Measurements from ENCODE around the gene CD82.

Gene CD82

DNA sequence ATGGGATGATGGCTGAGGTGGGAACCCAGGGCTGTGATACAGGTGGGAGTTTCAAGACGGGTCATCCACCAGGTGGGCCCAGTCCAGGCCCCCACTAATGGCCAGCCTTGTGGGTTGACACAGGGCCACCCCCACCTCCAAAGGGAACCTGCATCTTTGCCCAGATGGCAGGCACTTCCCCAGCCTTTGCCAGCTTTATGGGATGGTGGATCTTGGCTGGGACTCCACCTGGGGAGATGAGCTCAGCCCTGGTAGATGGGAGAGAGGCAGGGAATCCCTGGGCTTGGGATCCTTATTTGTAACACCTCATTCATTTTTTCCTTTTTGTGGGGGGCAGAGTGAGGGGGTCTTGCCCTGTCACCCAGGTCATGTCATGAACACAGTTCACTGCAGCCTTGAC, 33.4 kb downstream of the CD82 start:
- TF ChIP-seq ZC3H10 (CRISPR knock-in tag; IDR thresholded peaks at IDR 0.05) (no peak), PPARA (CRISPR knock-in tag; IDR thresholded peaks at IDR 0.05; ENCODE audit: borderline replicate concordance) (no peak), ZNF70 (CRISPR knock-in tag; IDR thresholded peaks at IDR 0.05) (no peak), CSDC2 (CRISPR knock-in tag; IDR thresholded peaks at IDR 0.05) (no peak), ZNF565 (CRISPR knock-in tag; conservative IDR thresholded peaks at IDR 0.05; ENCODE audit: low read depth) (no peak), GLIS3 (CRISPR knock-in tag; IDR thresholded peaks at IDR 0.05) (no peak), ZNF8 (CRISPR knock-in tag; IDR thresholded peaks at IDR 0.05) (no peak), ARNTL (CRISPR knock-in tag; IDR thresholded peaks at IDR 0.05; ENCODE audit: borderline replicate concordance, low read depth) (no peak), ZFP30 (CRISPR knock-in tag; IDR thresholded peaks at IDR 0.05) (no peak), RARB (CRISPR knock-in tag; IDR thresholded peaks at IDR 0.05) (no peak), TOX (CRISPR knock-in tag; IDR thresholded peaks at IDR 0.05; ENCODE audit: borderline replicate concordance) (no peak)
- TF ChIP-seq, protein P1, sequence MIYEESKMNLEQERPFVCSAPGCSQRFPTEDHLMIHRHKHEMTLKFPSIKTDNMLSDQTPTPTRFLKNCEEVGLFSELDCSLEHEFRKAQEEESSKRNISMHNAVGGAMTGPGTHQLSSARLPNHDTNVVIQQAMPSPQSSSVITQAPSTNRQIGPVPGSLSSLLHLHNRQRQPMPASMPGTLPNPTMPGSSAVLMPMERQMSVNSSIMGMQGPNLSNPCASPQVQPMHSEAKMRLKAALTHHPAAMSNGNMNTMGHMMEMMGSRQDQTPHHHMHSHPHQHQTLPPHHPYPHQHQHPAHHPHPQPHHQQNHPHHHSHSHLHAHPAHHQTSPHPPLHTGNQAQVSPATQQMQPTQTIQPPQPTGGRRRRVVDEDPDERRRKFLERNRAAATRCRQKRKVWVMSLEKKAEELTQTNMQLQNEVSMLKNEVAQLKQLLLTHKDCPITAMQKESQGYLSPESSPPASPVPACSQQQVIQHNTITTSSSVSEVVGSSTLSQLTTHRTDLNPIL (CRISPR knock-in tag; IDR thresholded peaks at IDR 0.05; ENCODE audit: low read depth) = no peak
- TF ChIP-seq, protein P2, sequence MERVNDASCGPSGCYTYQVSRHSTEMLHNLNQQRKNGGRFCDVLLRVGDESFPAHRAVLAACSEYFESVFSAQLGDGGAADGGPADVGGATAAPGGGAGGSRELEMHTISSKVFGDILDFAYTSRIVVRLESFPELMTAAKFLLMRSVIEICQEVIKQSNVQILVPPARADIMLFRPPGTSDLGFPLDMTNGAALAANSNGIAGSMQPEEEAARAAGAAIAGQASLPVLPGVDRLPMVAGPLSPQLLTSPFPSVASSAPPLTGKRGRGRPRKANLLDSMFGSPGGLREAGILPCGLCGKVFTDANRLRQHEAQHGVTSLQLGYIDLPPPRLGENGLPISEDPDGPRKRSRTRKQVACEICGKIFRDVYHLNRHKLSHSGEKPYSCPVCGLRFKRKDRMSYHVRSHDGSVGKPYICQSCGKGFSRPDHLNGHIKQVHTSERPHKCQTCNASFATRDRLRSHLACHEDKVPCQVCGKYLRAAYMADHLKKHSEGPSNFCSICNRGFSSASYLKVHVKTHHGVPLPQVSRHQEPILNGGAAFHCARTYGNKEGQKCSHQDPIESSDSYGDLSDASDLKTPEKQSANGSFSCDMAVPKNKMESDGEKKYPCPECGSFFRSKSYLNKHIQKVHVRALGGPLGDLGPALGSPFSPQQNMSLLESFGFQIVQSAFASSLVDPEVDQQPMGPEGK (CRISPR knock-in tag; IDR thresholded peaks at IDR 0.05; ENCODE audit: borderline replicate concordance) = no peak
- ATAC-seq = no peak

DNA sequence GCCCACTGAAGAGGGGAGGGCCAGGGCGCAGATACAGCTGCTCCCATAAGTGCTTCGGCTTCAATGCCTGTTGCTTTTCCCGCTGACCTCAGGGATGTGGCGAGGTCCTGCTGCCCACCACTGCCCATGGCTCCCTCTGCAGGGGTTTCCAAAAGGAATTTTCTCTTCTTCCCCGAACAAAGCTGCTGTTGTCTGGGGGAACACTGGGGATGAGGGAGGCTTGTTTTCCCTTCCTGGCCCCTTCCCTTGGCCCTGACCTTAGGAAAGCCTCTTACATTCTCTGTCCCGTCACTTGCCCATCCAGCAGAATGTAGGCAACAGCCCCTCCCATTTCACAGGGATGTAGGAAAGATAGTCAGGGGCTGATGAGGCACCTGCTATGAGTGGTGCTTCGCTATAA, 34.8 kb downstream of the CD82 start:
- TF ChIP-seq ZNF70 (CRISPR knock-in tag; IDR thresholded peaks at IDR 0.05) = no peak
- TF ChIP-seq SNAI2 (CRISPR knock-in tag; IDR thresholded peaks at IDR 0.05) = no peak
- no peak for TF ChIP-seq CSDC2 (CRISPR knock-in tag; IDR thresholded peaks at IDR 0.05)
- TF ChIP-seq, protein P3, sequence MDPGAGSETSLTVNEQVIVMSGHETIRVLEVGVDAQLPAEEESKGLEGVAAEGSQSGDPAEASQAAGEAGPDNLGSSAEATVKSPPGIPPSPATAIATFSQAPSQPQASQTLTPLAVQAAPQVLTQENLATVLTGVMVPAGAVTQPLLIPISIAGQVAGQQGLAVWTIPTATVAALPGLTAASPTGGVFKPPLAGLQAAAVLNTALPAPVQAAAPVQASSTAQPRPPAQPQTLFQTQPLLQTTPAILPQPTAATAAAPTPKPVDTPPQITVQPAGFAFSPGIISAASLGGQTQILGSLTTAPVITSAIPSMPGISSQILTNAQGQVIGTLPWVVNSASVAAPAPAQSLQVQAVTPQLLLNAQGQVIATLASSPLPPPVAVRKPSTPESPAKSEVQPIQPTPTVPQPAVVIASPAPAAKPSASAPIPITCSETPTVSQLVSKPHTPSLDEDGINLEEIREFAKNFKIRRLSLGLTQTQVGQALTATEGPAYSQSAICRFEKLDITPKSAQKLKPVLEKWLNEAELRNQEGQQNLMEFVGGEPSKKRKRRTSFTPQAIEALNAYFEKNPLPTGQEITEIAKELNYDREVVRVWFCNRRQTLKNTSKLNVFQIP (CRISPR knock-in tag; IDR thresholded peaks at IDR 0.05; ENCODE audit: borderline replicate concordance, low read depth) = no peak
- no peak for ATAC-seq

DNA sequence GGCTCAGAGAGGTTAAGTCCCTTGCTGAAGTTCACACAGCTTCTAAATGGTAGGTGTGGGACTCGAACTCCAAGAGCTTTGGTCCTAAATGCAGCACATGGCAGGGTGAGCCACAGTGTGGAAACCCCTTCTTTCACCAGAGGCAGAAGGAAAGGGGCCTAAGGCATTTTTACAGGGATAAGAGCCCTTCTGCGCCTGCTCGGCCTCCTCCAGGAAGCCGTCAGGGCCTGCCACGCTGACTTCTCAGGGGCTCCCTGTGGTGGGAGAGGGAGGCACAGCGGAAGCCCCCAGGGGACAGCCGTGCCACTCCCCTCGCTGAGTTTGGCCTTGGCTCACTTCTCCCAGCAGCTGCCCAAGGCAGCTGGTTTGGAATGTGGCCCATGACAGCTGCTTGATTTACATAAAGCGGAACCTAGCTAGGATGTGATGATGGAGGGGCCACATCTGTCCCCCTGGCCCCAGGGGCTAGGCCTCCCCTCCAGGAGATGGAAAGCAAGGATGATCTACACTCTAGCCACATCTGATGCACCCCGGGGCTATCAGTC, 35.4 kb downstream of the CD82 start:
- TF ChIP-seq, protein P3 (CRISPR knock-in tag; IDR thresholded peaks at IDR 0.05; ENCODE audit: borderline replicate concordance, low read depth) = no peak
- TF ChIP-seq ESRRG (CRISPR knock-in tag; IDR thresholded peaks at IDR 0.05) = no peak
- no peak for TF ChIP-seq ZFP30 (CRISPR knock-in tag; IDR thresholded peaks at IDR 0.05)
- no peak for TF ChIP-seq OSR1 (CRISPR knock-in tag; IDR thresholded peaks at IDR 0.05)
- TF ChIP-seq, protein P4, sequence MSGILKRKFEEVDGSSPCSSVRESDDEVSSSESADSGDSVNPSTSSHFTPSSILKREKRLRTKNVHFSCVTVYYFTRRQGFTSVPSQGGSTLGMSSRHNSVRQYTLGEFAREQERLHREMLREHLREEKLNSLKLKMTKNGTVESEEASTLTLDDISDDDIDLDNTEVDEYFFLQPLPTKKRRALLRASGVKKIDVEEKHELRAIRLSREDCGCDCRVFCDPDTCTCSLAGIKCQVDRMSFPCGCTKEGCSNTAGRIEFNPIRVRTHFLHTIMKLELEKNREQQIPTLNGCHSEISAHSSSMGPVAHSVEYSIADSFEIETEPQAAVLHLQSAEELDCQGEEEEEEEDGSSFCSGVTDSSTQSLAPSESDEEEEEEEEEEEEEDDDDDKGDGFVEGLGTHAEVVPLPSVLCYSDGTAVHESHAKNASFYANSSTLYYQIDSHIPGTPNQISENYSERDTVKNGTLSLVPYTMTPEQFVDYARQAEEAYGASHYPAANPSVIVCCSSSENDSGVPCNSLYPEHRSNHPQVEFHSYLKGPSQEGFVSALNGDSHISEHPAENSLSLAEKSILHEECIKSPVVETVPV (CRISPR knock-in tag; IDR thresholded peaks at IDR 0.05) = no peak
- no peak for TF ChIP-seq ZNF8 (CRISPR knock-in tag; IDR thresholded peaks at IDR 0.05)
- no peak for TF ChIP-seq ZC3H10 (CRISPR knock-in tag; IDR thresholded peaks at IDR 0.05)
- no peak for TF ChIP-seq ZNF565 (CRISPR knock-in tag; conservative IDR thresholded peaks at IDR 0.05; ENCODE audit: low read depth)
- no peak for TF ChIP-seq BACH2 (CRISPR knock-in tag; IDR thresholded peaks at IDR 0.05; ENCODE audit: borderline replicate concordance)
- no peak for TF ChIP-seq GLIS3 (CRISPR knock-in tag; IDR thresholded peaks at IDR 0.05)
- TF ChIP-seq ZFP3 (CRISPR knock-in tag; IDR thresholded peaks at IDR 0.05) = no peak
- TF ChIP-seq, protein P5, sequence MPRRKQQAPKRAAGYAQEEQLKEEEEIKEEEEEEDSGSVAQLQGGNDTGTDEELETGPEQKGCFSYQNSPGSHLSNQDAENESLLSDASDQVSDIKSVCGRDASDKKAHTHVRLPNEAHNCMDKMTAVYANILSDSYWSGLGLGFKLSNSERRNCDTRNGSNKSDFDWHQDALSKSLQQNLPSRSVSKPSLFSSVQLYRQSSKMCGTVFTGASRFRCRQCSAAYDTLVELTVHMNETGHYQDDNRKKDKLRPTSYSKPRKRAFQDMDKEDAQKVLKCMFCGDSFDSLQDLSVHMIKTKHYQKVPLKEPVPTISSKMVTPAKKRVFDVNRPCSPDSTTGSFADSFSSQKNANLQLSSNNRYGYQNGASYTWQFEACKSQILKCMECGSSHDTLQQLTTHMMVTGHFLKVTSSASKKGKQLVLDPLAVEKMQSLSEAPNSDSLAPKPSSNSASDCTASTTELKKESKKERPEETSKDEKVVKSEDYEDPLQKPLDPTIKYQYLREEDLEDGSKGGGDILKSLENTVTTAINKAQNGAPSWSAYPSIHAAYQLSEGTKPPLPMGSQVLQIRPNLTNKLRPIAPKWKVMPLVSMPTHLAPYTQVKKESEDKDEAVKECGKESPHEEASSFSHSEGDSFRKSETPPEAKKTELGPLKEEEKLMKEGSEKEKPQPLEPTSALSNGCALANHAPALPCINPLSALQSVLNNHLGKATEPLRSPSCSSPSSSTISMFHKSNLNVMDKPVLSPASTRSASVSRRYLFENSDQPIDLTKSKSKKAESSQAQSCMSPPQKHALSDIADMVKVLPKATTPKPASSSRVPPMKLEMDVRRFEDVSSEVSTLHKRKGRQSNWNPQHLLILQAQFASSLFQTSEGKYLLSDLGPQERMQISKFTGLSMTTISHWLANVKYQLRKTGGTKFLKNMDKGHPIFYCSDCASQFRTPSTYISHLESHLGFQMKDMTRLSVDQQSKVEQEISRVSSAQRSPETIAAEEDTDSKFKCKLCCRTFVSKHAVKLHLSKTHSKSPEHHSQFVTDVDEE (CRISPR knock-in tag; IDR thresholded peaks at IDR 0.05) = no peak
- TF ChIP-seq, protein P1 (CRISPR knock-in tag; IDR thresholded peaks at IDR 0.05; ENCODE audit: low read depth) = no peak
- TF ChIP-seq ARNTL (CRISPR knock-in tag; IDR thresholded peaks at IDR 0.05; ENCODE audit: borderline replicate concordance, low read depth) = no peak
- no peak for TF ChIP-seq TCF4 (CRISPR knock-in tag; IDR thresholded peaks at IDR 0.05; ENCODE audit: borderline replicate concordance)
- no peak for TF ChIP-seq RARB (CRISPR knock-in tag; IDR thresholded peaks at IDR 0.05)
- no peak for ATAC-seq

Measured in SK-N-SH treated with all-trans-retinoic acid at 6 μM for 48 hours (cell line).